ENCODE measurements around the gene RPL10. TPM values are rescaled to one million over a fixed set of nuclear protein-coding genes. Genes with fewer than 3 reads are reported as not detected.
A peak's percentile ranks its signal among the peaks of the same experiment; 100 is the strongest.

Gene RPL10
- total RNA-seq, 1 experiment from 2014 or later, result 2,110 TPM

GRCh38 chrX:154401045-154401799 lies 3.0 kb downstream of the RPL10 start:
- peaks cover 5% of the 10 kb centered on the region for H3K27me3 Mint-ChIP-seq (ENCODE audit: low read depth)
- DNase-seq, result peak; percentile 66

More at GRCh38 chrX:154401045-154401799, 3.0 kb downstream of the RPL10 start:
- Histone ChIP-seq H3K56ac (ENCODE audit: insufficient read length, low read depth, low read length) (no peak overlapping the region), H2AK5ac (ENCODE audit: insufficient read length, low read length) (no peak overlapping the region), H3K27me3 (ENCODE audit: insufficient read depth, low read length) (no peaks in the 10 kb centered on the region), H3K4me2 (ENCODE audit: insufficient read depth, insufficient read length, low read length) (no peak overlapping the region), H4K8ac (replicated peaks; ENCODE audit: insufficient read length, low read depth, low read length) (no peak overlapping the region), H2AFZ (ENCODE audit: low read length) (no peak overlapping the region), H3K4me1 (ENCODE audit: insufficient read depth, low read length) (no peaks in the 10 kb centered on the region), H3K79me1 (ENCODE audit: insufficient read depth, low read depth, low read length, poor library complexity, severe bottlenecking) (no peaks in the 10 kb centered on the region), H3K9ac (ENCODE audit: extremely low read depth, insufficient read length, low read length) (no peak overlapping the region), H3K14ac (ENCODE audit: insufficient read depth, low read length) (no peak overlapping the region), H3K4ac (ENCODE audit: low read depth, low read length) (no peak overlapping the region), H3K18ac (ENCODE audit: insufficient read length, low read depth, low read length) (no peak overlapping the region), H3K79me2 (ENCODE audit: insufficient read depth, low read length) (peaks cover 3% of the 10 kb centered on the region; the same call in 1 of the 2 replicates), H4K91ac (ENCODE audit: insufficient read length, low read depth, low read length) (no peak overlapping the region), H2BK120ac (ENCODE audit: low read depth, low read length, poor library complexity, severe bottlenecking) (no peak overlapping the region), H4K5ac (ENCODE audit: insufficient read length, low read depth, low read length) (no peak overlapping the region), H2BK5ac (ENCODE audit: insufficient read length, low read length) (no peak overlapping the region), H3K27ac (ENCODE audit: insufficient read length, low read depth, low read length) (no peak overlapping the region), H2BK20ac (ENCODE audit: low read depth, low read length, poor library complexity, severe bottlenecking) (no peak overlapping the region), H3K23ac (ENCODE audit: insufficient read length, low read depth, low read length) (no peak overlapping the region), H2BK12ac (ENCODE audit: insufficient read length, low read depth, low read length) (no peak overlapping the region), H4K20me1 (ENCODE audit: control insufficient read depth, insufficient read depth, insufficient read length) (no peaks in the 10 kb centered on the region), H3K9me3 (ENCODE audit: control insufficient read depth, low read depth, low read length) (peaks cover 36% of the 10 kb centered on the region), H3T11ph (ENCODE audit: low read length) (no peak overlapping the region), H2BK15ac (ENCODE audit: low read depth, low read length) (no peak overlapping the region), H3K23me2 (ENCODE audit: insufficient read length, low read depth, low read length, poor library complexity, severe bottlenecking) (peaks cover 16% of the 10 kb centered on the region)
- Mint-ChIP-seq H3K9me3 (peaks cover 74 to 79% of the 10 kb centered on the region in 2 experiments), H3K4me1 (peaks cover 0 to 15% of the 10 kb centered on the region in 2 experiments; a peak in 2 of 4 replicates), H3K36me3 (ENCODE audit: insufficient read depth in 1 of 3, low read depth in 3 of 3) (peaks cover 30 to 47% (median 36%) of the 10 kb centered on the region in 3 experiments), H3K4me3 (peak overlapping the region; percentile 64 to 97; a peak in 3 of 5 replicates), H3K27ac (peak overlapping the region in 2 of 3 experiments; percentile 53 to 79; a peak in 2 of 7 replicates)
- no peak for TF ChIP-seq CTCF (conservative IDR thresholded peaks at IDR 0.05)
- no CpG with 5 or more reads among the region's 6 CpGs for whole genome bisulfite sequencing (ENCODE audit: extremely low coverage, insufficient read length, low lambda C conversion rate)
